Stimulated activated naive CD4-positive, alpha-beta T cell treated with Interleukin-2 at 50 U/mL for 16 hours (primary cell): ENCODE measurements around the gene GAGE10.
"Not testable (repeated sequence)": the region's sequence is repeated elsewhere in the genome, so short reads cannot be mapped to it uniquely, and the experiment has no call there.

Source experiments
- DNase-seq: peaks from one replicate; lab custom pipeline; 2025; lab: John Stamatoyannopoulos, UW

The GAGE10 gene

DNA sequence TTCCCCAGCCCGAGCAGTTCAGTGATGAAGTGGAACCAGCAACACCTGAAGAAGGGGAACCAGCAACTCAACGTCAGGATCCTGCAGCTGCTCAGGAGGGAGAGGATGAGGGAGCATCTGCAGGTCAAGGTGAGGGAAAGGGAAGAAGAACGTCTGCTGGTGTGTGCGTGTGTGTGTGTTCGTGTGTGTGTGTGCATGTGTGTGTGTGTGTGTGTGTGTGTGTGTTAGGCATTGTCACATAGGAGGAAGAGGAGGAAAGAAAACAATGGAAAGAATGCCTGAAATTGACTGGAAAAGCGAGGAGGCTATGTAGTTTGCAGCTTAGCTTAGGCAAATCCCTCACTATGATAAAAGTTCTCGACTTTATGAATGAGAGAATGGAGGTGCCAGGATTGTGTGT, 20.3 kb downstream of the GAGE10 start:
- DNase-seq, result not testable (repeated sequence)

DNA sequence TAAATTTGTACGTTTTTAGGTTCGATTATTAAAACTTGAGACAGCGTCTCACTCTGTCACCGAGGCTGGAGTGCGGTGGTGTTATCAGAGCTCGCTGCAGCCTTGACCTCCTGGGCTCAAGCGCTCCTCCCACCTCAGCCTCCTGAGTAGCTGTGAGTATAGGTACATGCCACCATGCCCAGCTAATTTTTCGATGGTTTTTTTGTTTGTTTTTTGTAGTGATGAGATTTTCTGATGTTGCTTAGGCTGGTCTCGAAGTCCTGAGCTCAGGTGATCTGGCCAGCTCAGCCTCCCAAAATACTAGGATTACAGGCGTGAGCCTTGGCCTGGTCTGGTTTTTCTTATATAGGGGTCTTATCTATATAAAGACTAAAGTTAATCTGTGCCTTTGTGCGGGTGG, 27.0 kb downstream of the GAGE10 start:
- not testable (repeated sequence) for DNase-seq

DNA sequence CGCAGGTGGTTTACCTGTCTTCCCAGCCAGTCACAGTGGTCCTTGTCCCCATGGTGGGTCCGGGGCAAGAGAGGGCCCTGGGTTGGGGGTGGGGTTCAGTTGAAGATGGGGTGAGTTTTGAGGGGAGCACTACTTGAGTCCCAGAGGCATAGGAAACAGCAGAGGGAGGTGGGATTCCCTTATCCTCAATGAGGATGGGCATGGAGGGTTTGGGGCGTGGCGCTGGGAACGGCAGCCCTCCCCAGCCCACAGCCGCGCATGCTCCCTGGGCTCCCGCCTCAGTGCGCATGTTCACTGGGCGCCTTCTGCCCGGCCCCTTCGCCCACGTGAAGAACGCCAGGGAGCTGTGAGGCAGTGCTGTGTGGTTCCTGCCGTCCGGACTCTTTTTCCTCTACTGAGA, 27.8 kb downstream of the GAGE10 start, which contains the start of gene GAGE13:
GAGE13 (plus strand) TSS at position 301 of the 400 bp plus-strand sequence. CDS start 1,156 bp downstream, outside the sequence.
- not testable (repeated sequence) for DNase-seq

DNA sequence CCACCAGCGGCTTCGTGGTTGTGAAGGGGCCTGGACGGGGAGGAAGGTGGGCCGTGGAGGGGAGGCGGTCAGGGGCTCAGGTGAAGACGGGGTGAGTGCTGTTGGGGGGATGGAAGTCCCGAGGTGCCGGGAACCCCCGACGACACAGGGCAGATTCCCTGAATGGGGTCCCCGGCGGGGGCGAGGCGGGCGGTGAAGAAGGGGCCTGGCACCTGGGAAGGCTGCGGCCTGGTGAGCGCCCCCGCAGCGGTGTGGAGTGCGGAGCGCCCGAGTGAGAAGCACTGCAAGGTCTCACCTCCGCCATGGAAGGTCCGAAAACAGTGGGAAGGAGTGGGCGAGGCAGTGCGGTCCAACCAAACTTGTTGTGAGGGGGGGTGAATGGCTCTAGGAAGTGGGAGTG, 28.4 kb downstream of the GAGE10 start:
- DNase-seq, result not testable (repeated sequence)

DNA sequence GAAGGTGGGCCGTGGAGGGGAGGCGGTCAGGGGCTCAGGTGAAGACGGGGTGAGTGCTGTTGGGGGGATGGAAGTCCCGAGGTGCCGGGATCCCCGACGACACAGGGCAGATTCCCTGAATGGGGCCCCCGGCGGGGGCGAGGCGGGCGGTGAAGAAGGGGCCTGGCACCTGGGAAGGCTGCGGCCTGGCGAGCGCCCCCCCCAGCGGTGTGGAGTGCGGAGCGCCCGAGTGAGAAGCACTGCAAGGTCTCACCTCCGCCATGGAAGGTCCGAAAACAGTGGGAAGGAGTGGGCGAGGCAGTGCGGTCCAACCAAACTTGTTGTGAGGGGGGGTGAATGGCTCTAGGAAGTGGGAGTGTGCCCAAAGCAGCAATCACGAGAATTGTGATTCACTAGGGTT, 38.0 kb downstream of the GAGE10 start:
- DNase-seq, result not testable (repeated sequence)

DNA sequence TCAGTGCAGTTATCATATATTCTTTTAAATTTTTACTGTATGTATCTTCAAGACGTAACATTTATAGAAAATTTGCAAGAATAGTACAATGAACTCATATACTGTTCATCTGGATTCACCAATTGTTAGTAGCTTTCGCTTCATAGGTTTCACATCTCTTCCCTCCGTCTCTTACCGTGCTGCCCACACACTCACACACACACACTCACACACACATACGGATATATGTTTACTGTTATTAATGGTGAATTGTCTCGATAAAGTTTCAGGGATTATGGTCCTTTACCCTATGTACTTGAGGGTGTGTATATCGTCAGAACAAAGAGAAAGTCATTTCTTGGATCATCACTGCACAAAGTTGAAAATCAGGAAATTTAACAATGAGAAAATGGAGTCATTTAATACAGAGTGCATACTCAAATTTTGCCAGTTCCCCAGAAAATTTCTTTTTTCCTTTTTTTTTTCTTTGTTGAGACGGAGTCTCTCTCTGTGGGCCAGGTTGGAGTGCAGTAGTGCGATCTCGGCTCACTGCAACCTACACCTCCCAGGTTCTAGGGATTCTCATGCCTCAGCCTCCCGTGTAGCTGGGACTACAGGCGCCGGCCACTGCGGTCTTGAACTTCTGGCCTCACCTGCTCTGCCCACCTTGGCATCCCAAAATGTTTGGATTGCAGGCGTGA, 41.2 kb downstream of the GAGE10 start:
- not testable (repeated sequence) for DNase-seq

DNA sequence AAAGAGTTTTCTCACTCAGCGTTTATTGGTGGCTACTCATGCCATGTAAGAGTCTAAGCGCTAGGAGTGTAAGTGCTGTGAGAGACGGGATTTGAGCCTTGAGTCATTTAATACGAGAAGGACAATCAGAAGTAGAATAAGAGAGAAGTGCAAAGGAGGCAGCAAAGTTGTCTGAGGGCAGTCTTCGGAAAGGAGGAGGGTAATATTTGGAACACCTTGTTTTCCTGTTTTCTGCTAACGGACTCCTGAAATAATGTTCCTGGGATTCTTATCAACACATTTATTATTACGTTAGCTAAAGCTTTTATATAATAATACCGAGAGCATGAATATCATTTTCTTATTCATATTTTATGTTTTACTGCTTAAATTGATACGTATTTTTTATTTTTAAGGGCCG, 42.0 kb downstream of the GAGE10 start:
- DNase-seq, result not testable (repeated sequence)

DNA sequence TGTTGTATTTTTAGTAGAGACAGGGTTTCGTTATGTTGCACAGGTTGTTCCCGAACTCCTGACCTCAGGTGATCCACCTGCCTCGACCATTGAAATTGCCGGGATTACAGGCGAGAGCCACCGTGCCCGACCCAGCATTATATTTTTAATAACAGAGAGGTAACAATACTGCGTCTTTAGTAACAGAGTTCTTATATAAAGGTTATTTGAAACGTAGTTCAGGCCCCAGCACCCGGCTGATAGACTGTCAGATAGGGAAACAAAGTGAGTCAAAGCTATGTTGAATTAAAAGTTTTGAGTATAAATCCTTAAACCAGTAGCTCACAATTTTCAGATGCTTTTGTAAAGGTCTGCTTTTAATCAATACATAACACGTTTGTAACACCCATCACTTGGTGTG, 42.7 kb downstream of the GAGE10 start:
- DNase-seq, result not testable (repeated sequence)
